GM19467 (cell line): Measurements from ENCODE around the gene MAP1S.

Experiments
- ATAC-seq: cut with Tn5 transposase; IDR thresholded peaks from one replicate; pipeline ENCODE4 v1.9.1; 2021; ENCODE audit warnings: mild to moderate bottlenecking, moderate library complexity; ENCODE audit not compliant: unreplicated experiment

MAP1S gene, protein sequence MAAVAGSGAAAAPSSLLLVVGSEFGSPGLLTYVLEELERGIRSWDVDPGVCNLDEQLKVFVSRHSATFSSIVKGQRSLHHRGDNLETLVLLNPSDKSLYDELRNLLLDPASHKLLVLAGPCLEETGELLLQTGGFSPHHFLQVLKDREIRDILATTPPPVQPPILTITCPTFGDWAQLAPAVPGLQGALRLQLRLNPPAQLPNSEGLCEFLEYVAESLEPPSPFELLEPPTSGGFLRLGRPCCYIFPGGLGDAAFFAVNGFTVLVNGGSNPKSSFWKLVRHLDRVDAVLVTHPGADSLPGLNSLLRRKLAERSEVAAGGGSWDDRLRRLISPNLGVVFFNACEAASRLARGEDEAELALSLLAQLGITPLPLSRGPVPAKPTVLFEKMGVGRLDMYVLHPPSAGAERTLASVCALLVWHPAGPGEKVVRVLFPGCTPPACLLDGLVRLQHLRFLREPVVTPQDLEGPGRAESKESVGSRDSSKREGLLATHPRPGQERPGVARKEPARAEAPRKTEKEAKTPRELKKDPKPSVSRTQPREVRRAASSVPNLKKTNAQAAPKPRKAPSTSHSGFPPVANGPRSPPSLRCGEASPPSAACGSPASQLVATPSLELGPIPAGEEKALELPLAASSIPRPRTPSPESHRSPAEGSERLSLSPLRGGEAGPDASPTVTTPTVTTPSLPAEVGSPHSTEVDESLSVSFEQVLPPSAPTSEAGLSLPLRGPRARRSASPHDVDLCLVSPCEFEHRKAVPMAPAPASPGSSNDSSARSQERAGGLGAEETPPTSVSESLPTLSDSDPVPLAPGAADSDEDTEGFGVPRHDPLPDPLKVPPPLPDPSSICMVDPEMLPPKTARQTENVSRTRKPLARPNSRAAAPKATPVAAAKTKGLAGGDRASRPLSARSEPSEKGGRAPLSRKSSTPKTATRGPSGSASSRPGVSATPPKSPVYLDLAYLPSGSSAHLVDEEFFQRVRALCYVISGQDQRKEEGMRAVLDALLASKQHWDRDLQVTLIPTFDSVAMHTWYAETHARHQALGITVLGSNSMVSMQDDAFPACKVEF

DNA sequence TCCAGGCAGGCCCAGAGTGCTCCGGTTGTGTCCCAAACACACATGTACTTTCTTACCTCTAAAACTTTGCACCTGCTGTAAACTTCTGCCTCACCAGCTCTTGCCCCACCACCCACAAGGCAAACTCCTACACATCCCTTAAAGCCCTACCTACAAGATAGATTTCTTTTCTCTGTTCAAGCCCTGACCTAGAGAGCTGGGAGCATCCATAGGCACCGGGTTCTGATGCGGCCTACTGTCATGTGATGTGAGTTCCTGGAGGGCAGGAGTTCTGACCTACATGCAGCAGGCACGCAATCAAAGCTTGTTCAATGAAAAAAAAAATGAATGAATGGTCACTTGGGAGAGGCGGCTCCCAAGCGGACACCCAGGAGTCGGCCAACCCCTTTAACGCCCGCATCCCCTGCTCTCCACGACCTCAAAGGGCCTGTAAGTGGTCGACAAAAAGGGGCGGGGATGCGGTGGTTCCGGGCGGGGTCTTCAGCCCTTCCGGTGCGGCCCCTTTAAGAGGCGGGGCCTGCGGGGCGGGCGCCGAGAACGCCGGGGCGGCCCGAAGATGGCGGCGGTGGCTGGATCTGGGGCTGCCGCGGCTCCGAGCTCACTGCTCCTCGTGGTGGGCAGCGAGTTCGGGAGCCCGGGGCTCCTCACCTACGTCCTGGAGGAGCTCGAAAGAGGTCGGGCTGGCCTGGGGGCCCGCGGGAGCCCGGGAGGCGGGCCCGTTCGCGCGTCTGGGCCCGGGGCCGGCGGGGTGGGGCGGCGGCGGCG, at the start of gene MAP1S:
Gene MAP1S (plus strand): TSS at position 534 of the 765 bp plus-strand sequence. CDS start 23 bp downstream, at position 557.
- no peak for ATAC-seq

DNA sequence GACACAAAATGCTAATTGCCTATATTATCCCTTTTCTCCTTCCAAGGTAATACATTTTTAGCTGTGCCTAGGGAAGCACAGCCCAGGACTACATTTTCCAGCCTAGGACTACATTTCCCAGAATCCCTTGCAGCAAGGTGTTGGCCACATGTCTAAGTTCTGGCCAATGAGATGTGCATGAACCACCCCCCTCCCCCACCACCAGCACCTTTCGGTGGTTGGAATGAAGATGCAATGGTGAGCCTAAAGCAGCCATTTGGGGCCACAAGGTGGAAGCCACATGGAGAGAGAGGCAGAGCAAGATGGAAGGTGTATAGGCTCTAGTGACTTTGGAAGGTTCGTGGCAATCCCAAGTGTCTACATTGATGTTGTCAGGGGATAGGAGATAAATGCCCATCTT, 47.4 kb upstream of the MAP1S start:
- ATAC-seq, result no peak

DNA sequence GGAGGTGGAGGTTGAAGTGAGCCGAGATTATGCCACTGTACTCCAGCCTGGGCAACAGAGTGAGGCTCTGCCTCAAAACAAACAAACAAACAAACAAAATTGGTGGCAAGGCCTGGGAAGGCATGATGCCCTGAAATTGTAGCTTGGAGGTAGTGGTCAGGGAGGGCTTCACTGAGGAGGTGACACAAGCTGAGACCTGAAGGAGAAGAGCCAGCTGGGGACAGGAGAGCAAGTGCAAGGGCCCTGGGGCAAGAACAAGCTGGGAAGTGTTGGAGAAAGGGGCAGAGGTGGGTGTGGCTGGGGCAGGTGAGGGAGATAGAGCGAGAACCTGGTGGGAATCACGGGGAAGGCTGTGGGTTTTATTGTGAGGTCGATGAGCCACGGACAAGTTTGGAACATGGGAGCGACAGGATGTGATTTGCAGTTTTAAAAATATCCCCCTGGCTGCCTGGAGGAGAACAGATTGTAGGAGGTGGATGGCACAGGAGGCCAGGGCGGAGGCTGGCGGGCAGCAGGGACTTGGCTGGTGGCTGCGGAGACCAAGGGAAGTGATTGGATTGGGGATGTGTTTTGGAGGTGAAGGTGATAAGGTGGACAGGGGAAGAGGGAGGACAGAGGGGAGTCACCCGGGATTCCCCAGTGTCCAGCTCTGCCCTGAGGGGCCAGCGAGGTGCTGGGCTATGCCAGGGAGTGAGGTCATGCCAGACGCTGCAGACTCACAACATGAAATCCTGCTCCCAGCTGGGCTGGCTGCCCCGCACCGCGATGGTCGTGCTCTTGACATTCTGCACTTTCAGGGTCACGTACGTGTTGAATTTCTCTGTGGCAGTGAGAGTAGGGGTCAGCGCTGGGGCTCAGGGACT, 45.1 kb upstream of the MAP1S start:
- ATAC-seq, result no peak

DNA sequence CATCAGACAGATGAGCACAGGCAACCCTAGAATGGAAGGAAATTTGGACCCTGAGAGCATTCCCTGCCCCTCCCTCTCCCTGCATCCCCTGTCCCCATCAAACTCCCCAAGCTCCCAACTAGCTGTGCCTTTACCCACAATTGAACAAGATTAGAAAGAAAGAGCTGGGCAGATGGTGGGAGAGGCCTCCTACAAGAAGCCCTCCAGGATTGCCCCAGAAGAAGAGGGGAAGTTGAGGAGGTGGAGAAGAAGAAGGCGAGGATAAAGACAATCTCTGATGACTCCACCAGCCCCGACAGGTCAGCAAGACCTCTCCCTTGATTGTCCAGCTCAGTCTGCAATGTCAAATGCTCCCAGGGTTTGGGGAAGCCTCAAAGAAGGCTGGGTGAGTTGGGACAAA, 43.0 kb upstream of the MAP1S start:
- no peak for ATAC-seq

DNA sequence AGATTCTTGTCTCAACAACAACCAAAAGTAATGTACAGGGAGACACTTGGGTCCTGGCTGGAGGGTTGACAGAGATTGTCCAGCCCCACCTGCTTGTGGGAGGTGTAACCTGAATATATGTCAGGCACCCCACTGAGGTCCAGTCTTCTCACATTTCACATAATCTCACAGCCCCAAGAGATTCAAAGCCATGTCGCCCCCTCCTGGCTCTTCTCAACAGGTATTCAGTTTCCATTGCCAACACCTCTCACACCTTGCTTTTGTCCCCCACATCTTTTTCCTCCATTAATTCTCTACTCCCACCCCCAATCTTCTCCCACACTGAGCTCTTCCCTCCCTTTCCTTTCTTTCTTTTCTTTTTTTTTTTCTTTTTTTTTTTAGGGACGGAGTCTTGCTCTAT, 42.3 kb upstream of the MAP1S start:
- no peak for ATAC-seq

DNA sequence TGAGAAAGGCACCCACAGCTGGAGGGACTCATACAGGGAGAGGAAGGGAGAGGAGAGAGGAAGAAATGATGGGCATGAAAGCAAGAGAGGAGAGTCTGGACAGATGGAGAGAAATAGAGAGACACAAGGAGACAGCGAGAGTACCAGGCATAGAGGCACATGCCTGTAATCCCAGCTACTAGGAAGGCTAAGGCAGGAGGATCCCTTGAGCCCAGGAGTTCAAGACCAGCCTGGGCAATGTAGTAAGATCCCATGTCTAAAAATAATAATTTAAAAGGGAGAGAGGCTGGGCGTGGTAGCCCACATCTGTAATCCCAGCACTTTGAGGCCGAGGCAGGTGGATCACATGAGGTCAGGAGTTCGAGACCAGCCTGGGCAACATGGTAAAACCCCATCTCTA, 40.4 kb upstream of the MAP1S start:
- no peak for ATAC-seq

DNA sequence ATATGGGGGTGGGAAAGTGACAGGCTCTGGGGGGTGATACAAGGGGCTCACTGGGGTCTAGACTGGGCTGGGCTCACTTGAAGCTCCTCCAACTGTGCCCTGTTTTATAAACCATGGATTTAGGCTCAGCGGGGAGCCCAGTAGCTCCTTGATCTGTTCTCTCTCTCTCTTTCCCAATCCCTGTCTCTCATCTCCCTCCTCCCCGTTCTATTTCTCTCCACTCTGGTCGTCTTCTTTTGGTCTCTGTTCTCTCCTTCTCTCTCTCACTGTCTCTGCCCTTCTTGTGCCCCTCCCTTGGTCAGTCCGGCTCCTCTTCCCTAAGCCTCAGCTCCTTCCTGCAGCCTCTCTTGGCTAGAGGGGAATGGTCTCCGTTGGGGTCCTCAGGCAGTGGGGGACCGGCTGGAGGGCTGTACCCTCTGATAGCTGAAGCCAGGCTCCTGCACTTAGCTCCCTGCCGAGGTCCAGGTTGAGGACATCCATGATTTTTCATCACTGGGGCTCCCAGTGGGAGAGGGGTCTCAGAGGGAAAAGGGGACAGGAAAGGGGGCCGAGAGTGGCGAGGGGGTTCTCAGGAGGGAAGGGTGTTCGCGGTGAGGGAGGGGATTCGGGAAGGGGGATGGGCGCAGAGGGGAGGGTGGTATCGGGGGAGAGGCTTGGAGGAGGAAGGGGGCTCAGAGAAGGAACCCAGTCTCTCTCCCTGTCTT, 39.6 kb upstream of the MAP1S start:
- no peak for ATAC-seq

DNA sequence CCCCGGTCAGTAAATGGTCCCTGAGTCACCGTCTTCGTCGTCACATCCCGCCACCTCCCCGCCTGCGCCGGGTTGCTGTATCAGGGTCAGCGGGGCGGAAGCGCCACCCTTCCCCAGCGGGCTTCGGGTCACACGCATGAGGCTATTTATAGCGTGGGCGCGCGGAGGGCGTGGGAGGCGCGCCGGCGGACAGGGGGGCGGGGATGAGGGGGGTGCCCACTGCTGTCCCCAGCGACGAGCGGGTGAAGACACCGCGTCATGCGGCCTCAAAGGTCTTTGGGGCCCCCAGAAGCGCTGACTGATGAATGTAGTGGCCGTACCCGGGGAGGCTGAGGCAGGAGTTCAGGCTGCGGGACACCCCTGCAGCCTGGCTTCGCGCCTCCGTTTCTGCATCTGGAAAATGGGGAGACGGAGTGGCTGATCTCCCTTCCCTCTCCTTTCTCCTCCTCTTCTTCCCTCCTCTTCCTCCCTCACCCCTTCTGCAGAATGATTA, 39.0 kb upstream of the MAP1S start:
- ATAC-seq, result no peak

DNA sequence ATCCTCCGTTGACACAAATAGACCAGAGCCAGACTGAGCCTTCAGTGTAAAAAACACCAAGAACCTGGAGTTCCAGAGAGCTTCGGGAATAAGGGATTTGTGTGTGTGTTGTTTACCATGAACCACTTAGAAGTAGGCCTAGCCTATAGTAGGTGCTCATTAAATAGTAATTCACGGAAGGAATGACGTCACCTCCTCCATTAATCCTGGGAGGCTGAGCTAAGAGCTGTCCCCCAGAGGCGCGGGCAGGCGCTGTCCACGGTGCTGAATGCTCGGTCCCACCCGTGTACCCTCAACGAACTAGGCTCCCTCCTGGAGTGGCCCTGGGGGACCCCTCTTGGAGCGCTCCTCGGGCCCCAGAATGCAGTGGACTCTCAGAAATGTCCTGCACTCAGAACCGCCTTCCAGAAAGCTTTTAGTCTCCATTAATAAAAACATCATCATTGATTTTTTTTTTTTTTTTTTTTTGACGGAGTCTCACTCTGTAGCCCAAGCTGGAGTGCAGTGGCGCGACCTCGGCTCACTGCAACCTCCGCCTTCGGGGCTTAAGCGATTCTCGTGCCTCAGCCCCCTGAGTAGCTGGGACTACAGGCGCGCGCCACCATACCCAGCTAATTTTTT, 37.7 kb upstream of the MAP1S start:
- ATAC-seq, result no peak

DNA sequence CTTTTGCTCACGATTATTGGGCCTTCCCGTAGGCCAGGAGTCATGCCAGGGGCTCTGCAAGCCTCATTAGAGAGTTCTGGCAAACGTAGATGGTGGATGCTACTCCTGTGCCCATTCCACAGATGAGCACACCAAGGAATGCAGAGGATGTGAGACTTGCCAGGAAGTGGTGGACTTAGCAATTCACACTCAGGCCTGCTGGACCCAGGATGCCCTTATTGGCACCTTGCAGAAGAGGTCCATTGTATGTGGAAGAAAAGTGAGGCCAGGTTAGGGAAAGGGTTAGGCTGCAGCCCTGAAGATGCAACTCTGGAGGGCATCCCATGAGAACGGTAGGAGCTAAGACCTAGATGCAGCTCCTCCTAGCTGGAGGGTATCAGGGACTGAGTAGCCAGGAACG, 37.0 kb upstream of the MAP1S start:
- ATAC-seq, result no peak

DNA sequence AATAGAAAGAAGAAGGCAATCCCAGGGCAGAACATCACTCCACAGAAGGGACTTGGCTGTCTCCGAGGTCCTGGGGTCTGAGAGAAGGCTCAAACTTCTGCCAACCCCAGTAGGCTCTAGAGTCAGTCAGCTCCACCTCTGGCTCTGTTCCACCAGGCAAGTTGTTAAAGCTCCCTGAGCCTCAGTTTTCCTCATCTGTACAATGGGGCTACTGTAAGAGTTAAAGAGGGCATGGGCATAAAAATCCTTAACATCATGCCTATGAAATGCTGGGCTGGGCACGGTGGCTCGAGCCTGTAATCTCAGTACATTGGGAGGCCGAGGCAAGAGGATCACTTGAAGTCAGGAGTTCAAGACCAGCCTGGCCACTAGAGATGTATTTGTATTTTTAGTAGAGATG, 36.2 kb upstream of the MAP1S start:
- no peak for ATAC-seq

DNA sequence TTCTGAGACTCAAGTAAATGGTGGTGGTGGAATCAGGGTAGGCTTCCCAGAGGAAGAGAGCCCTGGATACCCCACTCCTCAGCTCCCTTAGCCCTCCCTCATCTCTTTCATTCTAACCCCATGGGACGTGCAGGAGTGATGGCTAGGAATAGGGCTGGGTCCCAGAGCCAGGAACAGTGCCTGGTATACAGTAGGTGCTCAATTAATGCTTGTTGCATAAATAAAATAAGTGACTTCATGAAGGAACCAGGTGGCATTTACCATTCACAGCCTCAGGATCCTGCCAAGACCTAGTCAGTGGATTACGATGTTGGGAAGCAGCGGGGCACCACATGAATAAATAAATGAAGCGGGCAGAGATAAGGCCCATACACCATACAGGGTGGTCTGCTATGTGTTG, 35.0 kb upstream of the MAP1S start:
- ATAC-seq, result no peak

DNA sequence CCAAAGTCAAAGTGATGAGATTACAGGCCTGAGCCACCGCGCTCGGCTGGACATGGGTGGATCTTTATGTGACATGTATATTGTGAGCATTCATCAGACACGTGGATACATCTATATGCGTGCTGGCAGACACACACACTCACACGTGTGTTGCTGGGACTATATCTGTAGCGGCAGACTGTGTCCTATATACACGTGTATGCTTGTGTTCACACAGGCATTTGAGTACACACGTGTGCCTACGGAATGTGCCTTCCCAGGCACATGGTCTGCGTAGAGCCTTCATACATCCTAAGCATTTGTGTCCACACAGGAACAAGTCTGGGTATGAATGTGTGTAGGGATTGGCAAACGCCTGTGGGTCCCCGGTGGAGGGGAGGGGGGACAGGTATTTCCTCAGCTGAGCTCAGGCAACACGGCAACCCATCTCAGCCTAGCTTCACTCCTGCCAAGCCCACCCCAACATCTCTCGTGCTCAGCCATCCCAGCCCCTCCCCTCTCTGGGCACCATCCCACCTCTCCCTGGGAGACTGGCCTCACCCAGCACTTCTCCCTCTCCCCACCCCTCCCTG, 33.7 kb upstream of the MAP1S start:
- no peak for ATAC-seq

DNA sequence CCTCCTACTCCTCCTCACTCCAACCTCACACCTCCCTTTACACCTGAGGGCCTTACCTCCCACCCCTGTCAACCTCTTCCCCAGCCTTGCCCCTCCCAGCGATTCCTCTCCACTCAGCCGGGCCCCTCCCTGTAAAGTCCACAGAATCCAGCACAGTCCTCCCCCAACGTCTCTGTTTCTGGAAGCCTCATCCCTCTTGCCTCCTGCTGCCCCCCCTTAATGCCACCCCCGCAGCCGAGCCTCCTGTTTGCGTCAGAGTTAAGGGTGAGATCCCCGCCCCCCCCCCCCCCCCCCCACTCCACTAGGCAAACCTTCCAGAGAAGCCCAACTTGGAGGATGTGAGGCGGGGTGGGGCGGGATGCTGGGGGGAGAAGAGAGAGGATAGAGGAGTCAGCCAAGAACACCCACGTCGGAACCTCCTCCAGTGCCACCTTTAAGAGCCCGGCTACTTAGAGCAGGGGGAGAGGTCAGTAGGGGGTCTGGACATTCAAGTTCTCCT, 33.2 kb upstream of the MAP1S start:
- no peak for ATAC-seq

DNA sequence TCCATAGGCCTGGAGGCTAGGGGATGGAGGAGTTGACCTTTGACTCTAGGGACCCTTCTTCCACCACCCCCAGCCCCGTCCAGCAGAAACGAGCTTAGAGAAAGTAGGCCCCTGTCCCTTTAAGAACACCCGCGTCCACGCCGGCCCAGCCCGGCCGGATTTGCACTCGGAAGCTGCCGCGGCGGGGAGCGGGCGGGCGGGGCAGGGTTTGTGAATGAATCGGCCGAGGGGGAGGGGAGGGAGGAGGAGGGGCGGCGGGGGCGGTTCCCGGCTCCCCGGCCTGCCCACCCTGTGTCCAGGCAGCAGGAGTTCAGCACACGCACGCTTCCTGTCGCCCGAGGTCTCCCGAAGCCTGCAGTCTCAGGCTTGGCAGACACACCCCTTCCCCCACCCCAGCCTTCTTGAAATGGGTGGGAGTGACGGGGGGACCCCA, 32.7 kb upstream of the MAP1S start:
- no peak for ATAC-seq

DNA sequence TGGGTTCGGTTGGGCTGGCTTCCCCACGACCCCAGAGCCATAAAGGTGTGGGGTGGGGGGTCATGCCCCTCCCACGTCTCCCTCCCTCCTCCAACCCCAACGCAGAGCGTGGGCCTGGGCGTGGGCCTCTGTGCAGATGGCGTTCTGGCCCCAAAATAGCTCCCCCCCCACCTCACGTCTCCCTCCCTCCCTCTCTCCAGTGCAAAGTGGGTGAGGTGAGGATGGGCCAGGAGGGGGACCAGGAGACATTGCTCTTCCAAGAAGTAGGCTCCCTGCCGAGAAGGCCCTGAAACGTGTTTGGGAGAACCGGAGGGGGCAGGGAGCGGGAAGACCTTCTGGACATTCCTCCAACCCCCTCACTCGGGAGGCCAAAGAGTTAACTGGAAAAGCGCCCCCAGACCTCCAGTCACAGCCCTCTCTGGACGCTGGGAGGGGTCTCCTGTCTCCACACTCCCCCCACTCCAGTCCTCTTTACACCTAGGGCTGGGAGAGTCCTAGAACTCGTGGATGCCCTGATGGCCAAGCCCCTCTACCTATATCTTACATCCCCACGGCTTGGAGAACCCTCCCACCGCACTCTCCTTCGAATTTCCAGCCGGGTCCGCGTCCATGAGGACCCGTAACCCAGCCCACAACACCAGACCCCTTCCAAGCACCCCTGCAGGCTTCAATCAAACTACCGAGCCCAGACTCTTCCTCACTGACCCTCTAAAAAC, 32.0 kb upstream of the MAP1S start:
- no peak for ATAC-seq
